Hematopoietic multipotent progenitor cell treated with erythropoietin and hydrocortisone succinate and interleukin-3 and kit ligand, for 15 days (in vitro differentiated cells): ENCODE results near the gene MYO16.
"Not testable (repeated sequence)": the region's sequence is repeated elsewhere in the genome, so short reads cannot be mapped to it uniquely, and the experiment has no call there.

Experiments used
- DNase-seq: peaks from one replicate; pipeline ENCODE4 v3.0.0-alpha.2; 2015; ENCODE audit warnings: low spot score

MYO16 gene

DNA sequence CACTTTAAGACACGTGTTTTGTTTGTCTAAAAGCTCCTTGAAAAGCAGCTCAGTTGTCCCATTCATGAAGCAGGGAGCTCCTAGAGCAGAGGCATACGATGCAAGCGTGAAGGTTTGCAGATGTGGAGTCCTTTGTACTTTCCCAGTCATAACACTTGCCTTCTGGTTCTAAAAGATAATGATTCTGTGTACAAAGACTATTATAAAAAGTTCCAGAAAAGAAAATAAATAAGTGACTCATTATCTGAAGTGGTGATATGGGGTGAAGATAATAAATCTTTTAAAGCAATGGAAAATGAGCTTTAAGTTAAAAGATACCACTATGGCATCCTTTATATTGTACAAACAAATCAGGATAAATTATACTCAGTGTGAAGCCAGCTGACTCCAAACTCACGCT lies 569.9 kb downstream of the MYO16 start:
- DNase-seq: no peak

DNA sequence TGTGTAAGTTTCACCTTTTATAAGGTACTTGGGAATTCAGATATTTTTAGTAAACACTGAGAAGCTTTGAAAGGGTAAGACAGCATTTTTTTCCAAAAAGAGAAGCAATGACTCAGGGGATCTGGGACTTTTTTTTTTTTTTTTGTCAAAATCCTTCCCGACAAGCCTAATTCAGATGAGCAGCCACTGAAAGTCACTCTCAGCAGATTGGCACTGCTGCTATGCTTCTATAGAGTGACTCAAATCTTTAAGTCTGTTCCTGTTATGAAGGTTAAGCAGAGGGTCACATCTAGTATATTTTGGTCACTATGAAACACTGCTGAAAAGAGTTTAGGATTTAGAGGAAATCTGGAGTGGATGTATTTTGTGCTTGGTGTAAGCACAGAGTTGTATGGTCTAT lies 571.1 kb downstream of the MYO16 start:
- no peak for DNase-seq

- DNase-seq: no peak
Observed at GRCh38 chr13:109203587-109203986, 574.2 kb downstream of the MYO16 start.

DNA sequence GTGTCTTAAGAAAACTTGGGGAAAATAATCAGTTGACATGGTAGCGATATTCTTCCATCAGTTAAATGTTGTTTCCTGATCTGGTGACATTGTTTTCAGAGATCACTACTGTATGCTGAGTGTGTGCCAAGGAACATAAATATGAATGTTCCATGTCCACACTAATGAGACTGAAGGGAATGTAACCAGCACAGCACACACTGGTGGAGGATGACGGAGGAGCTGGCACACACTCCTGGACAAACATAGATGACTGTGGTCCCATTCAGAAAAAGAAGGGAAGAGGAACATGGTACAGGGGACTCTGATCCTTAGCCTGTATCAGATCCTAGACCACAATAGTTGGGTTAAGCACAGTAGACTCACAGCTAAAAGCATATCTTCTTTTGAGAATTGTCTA lies 574.8 kb downstream of the MYO16 start:
- DNase-seq: no peak

DNA sequence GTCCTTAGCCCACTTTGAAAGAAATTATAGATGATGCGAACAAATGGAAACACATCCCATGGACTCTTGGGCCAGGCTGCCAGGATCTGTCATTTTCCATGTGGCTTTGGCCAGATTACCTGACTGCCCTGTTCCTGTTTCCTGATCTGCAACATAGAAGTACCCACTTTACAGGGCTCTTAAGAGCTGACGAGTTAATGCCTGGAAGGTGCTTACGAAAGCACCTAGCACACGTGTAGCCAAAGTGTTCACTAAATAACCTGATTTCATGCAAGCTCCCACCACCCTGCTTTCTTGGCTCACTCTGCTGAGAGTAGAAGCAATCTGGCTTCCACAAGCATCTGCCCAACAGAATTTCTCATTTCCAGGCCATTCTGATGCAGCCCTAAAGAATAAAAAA lies 575.2 kb downstream of the MYO16 start:
- DNase-seq: no peak

DNA sequence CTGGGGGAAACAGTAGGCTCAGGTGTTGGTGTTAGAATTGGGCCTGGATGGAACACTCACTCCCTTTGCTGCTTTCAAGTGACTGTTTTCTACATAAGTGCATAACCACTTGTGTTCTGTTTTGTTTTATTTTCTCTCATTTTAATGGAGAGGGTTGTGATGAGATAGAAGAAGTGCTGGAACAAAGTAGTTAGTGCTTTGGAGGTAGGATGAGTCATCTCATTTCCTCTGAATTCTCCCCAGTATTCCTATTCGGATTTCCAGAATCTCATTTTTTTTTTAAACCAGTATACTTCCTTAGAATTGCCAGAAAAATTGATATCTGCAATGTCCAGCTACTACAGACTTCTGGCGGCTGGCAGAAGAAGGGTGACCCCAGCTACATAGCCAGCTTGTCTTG lies 575.9 kb downstream of the MYO16 start:
- no peak for DNase-seq

DNA sequence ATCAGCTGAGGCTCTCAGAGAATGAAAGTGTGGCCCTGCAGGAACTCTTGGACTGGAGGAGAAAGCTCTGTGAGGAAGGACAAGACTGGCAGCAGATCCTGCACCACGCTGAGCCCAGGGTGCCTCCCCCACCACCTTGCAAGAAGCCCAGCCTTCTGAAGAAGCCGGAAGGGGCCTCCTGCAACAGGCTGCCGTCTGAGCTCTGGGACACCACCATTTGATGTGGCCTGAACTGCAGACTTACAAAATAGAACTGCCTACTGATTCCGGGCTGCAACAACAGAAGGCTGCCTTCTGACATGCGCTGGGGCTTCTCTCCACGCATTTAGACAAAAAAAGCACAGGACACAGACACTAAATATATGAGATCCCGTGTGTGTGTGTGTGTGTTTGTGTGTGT lies 577.2 kb downstream of the MYO16 start:
- DNase-seq: no peak

DNA sequence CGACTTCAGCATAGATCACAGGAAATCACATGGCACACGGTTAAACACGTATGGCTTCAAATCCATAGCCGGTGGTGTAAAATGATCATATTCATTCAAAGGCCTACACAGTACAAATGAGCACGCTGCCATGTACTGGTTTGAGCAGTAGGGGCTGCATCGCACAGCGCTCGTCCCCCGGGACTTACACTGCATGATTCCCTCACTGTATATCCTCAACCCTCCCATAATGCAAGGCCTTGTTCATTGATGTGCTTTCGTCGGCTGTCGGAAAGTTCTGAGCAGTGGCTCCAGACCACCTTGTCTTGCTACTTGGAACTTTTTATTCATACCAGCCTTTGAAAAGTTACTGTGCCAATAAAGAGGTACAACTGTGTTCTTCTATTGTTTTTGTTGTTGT lies 578.2 kb downstream of the MYO16 start:
- no peak for DNase-seq

DNA sequence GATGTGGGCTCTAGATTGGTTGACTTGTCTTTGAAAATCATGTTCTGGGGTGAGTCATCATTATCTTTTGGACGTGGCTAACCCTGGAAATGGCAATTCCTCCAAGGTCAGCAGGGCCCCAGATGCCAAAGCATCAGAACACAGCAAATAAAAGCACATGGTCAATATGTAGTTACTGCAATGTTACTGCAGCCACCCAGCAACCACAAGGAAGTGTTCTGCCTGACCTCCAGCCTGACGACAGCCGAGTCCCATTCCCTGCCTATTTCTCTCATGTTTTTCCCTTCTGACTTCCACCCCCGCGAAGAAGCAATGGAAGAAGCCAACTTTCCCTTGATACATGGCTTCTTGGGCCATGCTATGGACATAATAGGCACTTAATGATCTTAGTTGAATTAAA lies 579.1 kb downstream of the MYO16 start:
- no peak for DNase-seq

DNA sequence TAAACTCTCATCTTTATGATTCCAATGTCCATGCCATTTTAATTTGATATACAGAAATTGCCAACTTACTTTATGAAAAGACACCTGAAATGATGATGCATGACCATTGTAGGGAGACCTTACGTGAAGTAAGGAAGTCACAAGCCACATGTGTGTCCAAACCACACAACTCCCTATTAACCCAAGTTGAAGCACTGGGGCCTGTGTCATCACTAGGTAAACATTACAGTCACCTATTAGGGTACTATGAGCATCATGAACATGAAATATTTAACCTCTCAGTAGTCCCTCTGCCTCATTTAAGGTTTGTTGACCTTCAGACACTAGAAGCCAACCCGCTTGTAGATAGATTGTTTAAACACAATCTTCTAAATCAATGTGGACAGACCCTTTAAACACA lies 580.1 kb downstream of the MYO16 start:
- no peak for DNase-seq

DNA sequence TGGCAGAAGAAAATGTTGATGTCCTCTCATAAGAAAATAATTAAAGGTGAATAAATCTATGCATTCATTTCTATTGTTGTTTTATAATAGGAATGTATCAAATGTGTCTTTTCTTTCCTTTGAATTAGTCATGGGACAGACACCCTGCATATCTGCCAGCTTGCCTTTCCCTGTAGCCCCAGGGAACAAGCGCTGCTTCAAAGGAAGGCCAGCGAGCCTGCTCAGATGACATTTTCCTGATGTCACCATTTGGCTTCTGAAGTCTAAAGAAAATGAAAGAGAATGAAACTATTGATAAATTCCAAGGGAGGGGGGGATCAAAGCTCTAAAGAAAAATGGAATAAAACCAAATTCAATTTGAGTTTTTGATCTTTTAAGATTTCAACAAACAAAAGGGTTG lies 582.2 kb downstream of the MYO16 start:
- DNase-seq: no peak

- no peak for DNase-seq
Observed at GRCh38 chr13:109212650-109213049, 583.2 kb downstream of the MYO16 start.

GRCh38 chr13:109213714-109214113 lies 584.3 kb downstream of the MYO16 start:
- DNase-seq: no peak

- DNase-seq: no peak
Observed at GRCh38 chr13:109214393-109214792, 585.0 kb downstream of the MYO16 start.

GRCh38 chr13:109215377-109215776 lies 586.0 kb downstream of the MYO16 start:
- no peak for DNase-seq

GRCh38 chr13:109217510-109217909 lies 588.1 kb downstream of the MYO16 start:
- DNase-seq: not testable (repeated sequence)

- DNase-seq: no peak
Observed at GRCh38 chr13:109220631-109221030, 591.2 kb downstream of the MYO16 start.

DNA sequence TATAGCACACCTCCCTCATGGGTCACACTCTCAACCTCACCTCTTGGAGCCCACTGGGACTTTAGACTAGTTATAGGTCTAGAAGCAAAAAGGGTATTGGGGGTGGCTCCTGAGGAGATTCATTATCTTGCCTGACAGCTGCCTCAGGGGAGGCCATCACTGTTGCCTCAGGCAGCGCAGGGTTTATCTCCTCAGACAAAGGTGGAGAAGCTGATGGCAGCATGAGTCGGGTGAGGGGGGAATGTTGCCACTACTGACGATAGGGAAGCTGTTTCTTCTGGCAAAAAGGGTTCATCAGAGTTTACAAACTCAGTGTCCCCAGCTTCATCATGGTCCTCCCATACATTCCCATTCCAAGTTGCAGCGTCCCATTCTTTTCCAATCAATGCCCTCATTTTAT lies 594.6 kb downstream of the MYO16 start:
- no peak for DNase-seq

DNA sequence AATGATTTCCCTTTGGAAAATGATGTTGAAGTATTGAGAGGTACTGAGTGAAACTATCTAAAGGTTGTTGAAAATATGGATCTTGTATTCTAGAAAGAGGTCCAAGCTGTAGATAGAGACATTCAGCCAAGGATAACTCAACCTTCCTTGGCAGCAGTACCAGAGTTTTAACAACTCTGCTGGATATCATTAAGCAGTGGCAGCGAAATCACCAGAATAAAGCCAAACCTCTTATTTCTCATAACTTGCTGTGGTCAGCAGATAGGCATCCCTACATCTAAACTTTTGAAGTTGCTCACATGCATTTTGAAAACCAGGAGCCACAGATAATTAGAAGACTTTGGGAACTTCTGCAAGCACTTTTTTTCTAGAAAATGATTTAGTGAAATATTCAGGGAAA lies 597.2 kb downstream of the MYO16 start:
- no peak for DNase-seq

DNA sequence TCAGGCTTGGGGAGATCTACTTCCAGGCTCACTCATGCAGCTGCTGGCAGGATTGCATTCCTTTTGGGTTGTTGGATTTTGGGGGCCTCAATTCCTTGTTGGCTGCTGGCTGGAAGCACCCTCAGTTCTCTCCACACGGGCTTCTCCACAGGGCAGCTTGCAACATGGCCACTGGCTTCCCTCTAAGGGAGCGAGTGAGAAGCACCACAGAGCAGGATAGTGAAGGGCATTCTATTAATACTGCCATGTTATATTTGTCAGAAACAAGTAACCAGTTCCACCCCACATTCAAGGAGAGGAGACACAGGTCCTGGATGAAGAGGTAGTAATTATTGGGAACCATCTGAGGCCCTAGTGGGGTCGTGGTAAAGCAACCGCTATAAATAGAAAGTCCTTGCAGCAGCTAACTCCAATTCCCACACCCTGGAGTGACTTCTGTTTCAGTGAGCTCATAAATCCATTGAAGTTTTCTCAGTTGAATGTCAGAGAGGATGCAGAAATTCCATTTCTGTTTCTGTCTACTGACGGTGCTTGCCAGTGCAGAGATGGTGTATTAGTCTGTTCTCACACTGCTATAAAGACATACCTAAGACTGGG lies 598.0 kb downstream of the MYO16 start:
- no peak for DNase-seq

DNA sequence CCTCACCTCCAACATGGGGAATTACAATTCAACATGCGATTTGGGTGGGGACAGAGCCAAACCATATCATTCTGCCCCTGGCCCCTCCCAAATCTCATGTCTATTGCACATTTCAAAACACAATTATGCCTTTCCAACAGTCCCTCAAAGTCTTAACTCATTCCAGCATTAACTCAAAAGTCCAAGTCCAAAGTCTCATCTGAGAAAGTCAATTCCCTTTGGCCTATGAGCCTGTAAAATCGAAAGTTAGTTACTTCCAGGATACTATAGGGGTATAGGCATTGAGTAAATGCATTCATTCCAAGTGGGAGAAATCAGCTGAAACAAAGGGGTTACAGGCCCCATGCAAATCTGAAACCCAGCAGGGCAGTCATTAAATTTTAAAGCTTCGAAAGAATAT lies 598.8 kb downstream of the MYO16 start:
- no peak for DNase-seq

DNA sequence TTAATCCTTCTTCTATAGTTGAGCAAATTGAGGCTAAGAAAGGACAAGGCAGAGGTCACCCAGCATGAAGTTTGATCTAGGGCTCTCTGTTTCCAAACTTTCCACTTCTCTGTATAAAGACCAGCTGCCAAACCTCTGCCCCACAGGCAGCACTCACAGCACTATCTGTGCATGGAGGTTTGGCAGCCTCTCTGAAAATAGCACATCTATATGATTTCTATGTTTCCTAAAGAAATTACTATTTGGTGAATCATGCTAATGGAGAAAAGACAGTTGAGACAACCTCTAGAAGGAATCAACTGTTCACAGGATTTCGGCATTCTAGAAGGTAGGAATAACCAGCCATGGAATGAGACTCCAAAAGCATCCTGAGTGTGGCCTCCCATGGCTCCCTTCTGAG lies 602.5 kb downstream of the MYO16 start:
- no peak for DNase-seq

DNA sequence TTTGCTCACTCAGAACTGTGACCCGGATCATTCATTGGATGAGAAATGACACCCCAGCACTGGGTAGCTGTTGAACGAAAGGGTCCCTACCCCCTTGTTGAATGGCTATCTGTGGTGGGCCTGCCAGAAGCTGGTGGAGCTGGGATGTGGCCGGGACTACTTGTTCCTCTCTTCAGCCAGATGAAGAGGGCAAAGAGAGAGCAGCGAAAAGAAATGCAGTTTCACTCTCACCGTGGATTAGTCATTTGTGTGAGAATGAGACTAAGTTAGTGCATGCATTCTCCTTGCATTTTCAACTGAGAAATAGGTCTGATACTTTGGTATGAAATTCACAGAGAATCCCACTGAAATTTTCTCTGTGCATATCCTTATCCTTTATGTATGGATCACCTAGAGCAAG lies 603.9 kb downstream of the MYO16 start:
- DNase-seq: no peak

GRCh38 chr13:109235901-109236300 lies 606.5 kb downstream of the MYO16 start:
- no peak for DNase-seq

GRCh38 chr13:109241160-109241559 lies 611.7 kb downstream of the MYO16 start:
- DNase-seq: no peak
